Epithelial cell of prostate (primary cell): ENCODE measurements around the gene PTPRM.

Source experiments
- DNase-seq: peaks from one replicate; pipeline ENCODE4 v3.0.0-alpha.2; 2011; ENCODE audit warnings: low read depth, low spot score
- H3K27ac ChIP-seq: fragments of 450-650 bp; 2 replicates; pipeline ENCODE4 v1.5.1; 2017; ENCODE audit warnings: mild to moderate bottlenecking

PTPRM gene

GRCh38 chr18:7597500-7597899 is 30.4 kb downstream of the PTPRM start:
- no peak for DNase-seq

DNA sequence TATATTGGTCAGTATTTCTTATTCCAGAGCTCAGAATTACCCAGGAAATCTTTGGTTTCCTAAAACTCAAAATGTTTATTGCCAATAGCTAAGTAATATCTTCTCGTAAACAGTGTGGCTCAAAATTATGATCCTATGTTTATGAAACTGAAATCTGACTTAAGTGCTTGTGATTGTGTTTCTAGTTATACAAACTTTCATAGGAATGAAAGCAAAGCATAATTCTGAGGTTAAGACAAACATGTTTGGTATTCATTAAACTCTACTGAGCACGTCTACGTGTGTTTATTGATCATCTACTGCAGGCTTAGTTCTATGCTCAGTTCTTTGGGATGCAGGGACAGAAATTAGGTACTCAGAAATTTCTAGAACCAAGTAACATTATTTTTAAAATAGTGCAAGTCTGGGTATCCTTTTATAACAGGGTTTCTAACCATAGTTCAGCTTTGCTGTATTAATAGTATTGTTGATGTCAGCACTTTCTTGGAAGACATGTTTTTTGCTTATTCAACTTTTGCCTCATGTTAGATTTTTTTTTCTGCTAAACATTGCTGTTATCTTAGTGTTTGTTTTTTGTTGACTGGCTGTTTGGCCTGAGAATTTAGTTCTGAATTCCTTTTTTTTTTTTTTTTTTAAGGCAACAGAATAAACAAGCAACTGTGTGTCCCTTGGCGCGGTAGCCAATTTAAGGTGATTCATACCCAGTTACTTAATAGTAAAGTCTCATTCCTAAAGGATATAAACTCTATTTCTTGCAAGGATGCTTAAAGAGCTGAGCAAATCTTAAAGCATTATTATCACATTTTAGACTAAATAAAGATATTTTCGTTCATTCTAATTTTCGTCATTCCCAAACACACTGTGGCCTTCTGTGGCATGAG is 31.3 kb downstream of the PTPRM start:
- H3K27ac ChIP-seq = no peak overlapping the region
- no peak for DNase-seq

More at GRCh38 chr18:7597500-7597899, 30.4 kb downstream of the PTPRM start:
- no peak overlapping the region for H3K27ac ChIP-seq

- H3K27ac ChIP-seq = no peak overlapping the region
- DNase-seq = no peak
These were observed 32.9 kb downstream of the PTPRM start for GRCh38 chr18:7600036-7600435.

DNA sequence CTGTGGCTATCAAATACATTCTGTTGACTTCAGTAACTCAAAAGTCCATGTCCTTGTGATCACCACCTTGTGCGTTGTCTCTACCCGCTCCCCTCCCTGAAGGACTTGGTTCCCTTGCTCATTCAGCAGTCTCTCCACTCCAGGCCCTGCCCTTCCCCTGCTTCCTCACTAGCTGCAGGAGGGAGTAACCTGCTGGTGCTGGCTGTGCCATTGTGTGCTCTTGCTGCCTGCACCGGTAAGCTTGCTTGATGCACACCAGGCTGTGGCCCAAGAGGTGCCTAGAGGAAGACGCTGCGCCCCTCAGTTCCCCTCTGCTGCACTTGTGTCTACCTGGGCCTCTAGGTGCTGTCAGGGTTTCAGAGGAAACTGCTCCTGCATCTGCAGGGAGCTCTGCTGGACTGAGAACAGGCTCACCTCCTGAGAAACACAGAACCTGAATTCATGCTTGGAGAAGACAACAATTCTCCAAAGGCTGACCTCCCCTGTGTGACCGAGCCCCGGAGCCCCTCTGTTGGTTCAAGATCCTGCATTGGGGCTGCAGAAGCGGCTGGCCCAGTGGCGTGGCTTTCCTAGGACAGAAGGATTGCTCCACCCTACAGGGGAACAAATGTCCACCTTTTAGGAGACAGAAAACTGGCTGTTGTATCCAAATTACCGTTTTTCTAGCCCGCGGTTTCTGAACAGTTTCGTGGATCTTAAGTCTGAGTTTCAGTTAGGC is 33.6 kb downstream of the PTPRM start:
- H3K27ac ChIP-seq = no peak overlapping the region
- DNase-seq = no peak

GRCh38 chr18:7601246-7601615 is 34.1 kb downstream of the PTPRM start:
- no peak for DNase-seq
- no peak overlapping the region for H3K27ac ChIP-seq

GRCh38 chr18:7601936-7602335 is 34.8 kb downstream of the PTPRM start:
- DNase-seq = no peak

DNA sequence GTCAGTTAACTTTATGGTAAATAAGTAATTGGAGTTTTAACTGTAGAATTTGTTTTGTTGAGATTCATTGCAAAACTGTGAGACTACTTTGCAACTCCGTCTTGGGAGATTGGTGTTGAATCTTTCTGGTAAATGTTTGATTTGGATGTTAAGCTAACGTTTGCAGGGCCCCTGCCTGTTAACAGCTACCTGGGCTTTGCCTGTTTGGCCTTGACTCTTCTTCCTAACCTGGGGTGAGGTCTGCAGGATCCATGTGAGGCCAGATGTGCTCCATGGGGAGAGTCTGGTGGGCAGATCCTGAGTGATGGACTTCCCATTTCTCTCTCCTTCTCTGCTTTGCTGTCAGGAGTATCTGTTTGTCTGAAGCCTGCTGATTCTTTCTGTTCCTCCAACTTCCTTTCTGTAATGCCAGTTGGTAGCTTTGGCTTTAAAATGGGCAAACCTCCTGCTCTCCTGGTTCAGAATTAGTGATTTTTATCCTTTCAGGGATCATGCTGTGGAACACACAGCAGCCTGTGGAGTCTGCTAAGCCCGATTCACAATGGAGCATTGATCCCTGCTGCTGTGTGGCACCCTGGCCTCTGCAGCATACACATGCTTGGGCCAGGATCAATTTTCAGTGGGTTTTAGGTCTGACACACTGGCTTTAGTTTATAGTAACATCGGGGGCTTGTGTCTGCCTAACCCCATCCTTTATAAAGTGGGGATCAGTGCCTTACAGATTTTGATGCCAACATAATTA is 36.3 kb downstream of the PTPRM start:
- H3K27ac ChIP-seq = no peak overlapping the region
- no peak for DNase-seq

More at GRCh38 chr18:7601936-7602335, 34.8 kb downstream of the PTPRM start:
- H3K27ac ChIP-seq = no peak overlapping the region

- DNase-seq = no peak
- no peak overlapping the region for H3K27ac ChIP-seq
These were observed 37.2 kb downstream of the PTPRM start for GRCh38 chr18:7604361-7604760.

DNA sequence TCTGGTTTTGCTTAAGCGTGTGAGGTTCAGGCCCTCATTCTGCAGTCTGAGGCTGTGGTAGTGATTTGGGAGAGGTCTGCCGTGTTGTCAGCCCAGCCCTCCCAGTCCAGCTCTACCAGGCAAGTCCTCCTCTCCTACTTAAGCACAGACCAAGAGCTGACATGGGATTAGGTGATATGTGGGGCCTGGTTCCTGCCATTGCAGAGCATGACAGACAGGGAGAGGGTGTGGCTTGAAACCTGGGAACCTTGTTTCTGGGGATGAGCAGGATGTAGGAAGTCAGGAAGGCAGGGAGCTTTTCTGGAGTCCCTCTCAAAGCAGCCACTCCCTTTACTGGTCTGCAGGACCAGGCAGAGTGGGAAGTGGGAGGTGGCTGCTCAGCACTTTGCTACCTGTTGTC is 38.6 kb downstream of the PTPRM start:
- DNase-seq = no peak
- no peak overlapping the region for H3K27ac ChIP-seq

DNA sequence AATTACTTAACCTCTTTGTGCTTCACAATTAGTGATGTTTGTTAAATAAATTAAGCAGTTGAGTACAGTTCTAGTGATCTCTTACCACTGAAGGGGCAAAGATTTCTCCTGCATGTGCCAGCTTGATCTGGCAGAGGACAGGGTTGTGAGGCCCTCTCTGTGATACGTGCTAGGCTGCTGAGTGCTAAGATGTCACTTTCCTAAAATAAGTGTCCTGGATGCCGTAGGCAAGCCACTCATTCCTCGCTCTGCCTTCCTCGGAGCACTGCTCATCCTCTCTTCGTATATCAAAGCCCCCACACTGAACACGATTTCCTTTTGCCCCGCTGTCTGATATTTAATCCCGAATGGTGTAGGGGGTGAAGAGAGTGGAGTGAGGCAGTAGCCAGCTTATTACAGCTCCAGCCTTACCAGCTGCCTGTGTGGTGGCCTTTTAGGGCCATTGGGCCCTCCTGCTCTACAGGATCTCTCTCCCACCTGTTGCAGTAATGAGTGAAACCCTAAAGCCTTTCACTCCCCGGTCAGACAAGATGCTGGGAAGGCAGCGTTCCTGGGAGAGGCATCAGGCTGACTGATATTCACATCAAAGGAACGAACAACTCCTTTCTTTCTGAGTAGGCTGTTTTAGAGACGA is 40.5 kb downstream of the PTPRM start:
- DNase-seq = no peak
- no peak overlapping the region for H3K27ac ChIP-seq

- no peak overlapping the region for H3K27ac ChIP-seq
- no peak for DNase-seq
These were observed 41.0 kb downstream of the PTPRM start for GRCh38 chr18:7608174-7608550.

- no peak for DNase-seq
- no peak overlapping the region for H3K27ac ChIP-seq
These were observed 41.7 kb downstream of the PTPRM start for GRCh38 chr18:7608781-7609201.

DNA sequence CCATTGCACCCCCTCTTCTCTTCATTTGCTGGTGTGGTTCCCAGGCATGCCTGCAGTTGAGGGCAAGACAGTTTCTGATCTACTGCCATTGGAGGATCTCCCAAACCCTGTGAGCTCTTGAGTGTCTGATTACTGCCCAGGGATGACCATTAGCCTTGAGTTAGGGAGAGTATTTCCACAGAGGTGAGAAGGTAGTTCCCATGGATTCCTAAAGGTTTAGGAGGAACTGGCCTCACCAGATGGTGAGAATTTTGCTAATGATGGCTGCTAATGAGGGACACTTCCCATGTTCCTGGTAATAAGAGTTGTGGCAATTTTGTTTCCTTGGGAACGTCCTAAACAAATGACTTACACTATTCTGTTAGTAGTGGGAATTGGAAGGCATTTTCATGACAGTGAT is 42.5 kb downstream of the PTPRM start:
- no peak overlapping the region for H3K27ac ChIP-seq
- DNase-seq = no peak

DNA sequence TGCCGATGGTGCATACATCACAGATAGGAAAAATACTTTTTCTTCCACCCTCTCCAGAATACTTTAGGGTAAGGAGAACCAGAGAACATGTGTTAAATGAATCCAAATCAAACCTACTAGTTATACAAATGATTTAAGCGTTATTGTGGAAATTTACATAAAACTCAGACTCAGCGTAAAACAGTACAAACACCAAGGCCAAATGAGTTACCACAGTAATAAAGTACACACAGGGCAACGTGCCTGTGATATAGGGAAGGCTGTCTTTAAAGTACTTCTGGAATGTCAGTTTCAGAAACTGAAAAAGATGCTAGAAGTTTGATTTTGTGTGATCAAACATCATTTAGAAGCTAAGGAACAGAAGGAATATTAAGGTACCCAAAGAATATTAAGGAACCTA is 46.9 kb downstream of the PTPRM start:
- no peak for DNase-seq
- H3K27ac ChIP-seq = no peak overlapping the region

DNA sequence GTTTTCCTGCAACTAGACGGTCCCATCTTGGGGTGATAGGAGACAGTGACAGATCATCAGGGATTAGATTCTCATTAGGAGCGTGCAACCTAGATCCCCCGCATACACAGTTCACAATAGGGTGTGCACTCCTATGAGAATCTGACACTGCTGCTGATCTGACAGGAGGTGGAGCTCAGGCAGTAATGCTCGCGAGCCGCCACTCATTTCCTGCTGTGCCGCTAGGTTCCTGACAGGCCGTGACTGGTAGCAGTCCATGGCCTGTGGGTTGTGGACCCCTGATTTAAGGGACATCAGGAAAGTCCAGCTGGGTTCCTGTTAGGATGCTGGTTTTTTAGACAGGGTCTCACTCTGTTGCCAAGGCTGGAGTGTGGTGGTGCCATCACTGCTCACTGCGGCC is 48.7 kb downstream of the PTPRM start:
- H3K27ac ChIP-seq = no peak overlapping the region
- no peak for DNase-seq

DNA sequence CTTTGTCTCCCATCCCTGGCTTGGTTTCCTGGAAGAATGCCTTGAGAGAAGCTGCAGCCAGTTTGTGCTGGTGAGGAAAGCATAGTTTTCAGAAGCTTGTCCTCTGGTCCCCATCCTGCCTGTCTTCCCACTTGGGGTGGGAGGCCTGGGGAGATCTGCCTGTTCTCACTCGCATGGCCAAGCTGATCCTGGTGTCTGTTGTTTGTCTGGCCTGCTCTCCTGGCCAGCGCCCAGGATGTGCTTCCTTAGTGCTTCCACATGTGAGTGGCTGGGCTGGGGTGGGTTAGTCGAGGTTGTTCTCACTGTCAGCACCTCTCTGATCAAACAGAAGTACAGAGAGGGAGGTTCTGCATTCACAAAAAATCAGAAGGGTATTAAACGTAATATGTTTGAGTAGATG is 49.5 kb downstream of the PTPRM start:
- H3K27ac ChIP-seq = no peak overlapping the region
- no peak for DNase-seq

GRCh38 chr18:7617738-7618422 is 50.8 kb downstream of the PTPRM start:
- DNase-seq = no peak
- no peak overlapping the region for H3K27ac ChIP-seq

DNA sequence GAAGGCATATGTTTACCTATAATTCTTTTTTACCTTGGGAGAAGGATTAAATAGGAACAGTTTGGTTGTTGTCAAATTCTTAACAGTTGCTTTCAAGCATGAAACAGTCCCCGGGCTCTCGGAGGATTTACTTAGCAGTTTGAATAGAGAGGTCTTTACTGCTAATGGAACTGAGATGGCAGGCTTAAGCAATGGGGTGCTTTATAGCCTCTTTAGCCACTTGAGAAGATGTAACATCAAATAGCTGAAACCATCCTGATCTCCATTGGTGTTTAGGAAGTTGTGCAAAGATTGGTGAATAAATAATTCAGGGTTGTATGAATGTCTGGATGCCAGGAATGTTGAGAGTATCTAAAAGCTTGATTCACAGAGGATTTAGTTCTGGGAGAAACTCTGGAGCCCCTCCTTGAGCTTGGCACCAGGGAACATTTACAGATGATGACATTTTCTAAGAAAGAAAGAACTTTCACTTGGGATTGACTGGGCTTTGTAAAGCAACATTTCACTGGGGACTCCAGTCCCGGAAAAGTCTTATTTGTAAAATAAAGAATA is 51.9 kb downstream of the PTPRM start:
- no peak for DNase-seq
- H3K27ac ChIP-seq = no peak overlapping the region

DNA sequence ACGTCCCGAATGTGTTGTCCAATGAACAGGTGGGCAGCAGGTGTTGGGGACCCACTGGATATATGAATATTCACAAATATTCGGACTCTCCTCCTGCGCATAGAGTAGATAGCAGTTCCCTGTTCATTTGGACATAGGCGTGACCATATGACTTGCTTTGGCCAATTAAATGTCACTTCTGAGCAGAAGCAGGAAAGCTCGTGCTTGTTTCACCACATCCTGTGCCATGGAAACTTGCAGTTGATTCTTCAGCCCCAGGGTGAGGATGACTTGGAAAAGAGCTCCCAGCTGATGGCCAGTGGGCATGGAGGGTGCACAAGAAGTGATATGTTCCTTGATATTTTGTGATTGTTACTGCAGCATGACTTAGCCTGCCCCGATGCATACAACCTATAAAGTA is 52.6 kb downstream of the PTPRM start:
- H3K27ac ChIP-seq = no peak overlapping the region
- no peak for DNase-seq

- H3K27ac ChIP-seq = no peak overlapping the region
- DNase-seq = no peak
These were observed 55.6 kb downstream of the PTPRM start for GRCh38 chr18:7622721-7623120.
